ENCODE measurements around the gene TSC2.

Gene TSC2

GRCh38 chr16:2037647-2038381 is 10.0 kb upstream of the TSC2 start:
- no peak for DNase-seq (ENCODE audit: insufficient read length, low spot score)
- TF ChIP-seq, protein P1, sequence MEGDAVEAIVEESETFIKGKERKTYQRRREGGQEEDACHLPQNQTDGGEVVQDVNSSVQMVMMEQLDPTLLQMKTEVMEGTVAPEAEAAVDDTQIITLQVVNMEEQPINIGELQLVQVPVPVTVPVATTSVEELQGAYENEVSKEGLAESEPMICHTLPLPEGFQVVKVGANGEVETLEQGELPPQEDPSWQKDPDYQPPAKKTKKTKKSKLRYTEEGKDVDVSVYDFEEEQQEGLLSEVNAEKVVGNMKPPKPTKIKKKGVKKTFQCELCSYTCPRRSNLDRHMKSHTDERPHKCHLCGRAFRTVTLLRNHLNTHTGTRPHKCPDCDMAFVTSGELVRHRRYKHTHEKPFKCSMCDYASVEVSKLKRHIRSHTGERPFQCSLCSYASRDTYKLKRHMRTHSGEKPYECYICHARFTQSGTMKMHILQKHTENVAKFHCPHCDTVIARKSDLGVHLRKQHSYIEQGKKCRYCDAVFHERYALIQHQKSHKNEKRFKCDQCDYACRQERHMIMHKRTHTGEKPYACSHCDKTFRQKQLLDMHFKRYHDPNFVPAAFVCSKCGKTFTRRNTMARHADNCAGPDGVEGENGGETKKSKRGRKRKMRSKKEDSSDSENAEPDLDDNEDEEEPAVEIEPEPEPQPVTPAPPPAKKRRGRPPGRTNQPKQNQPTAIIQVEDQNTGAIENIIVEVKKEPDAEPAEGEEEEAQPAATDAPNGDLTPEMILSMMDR (IDR thresholded peaks at IDR 0.05; ENCODE audit: insufficient read depth, missing control alignments) = no peak
- FAIRE-seq = no peak

DNA sequence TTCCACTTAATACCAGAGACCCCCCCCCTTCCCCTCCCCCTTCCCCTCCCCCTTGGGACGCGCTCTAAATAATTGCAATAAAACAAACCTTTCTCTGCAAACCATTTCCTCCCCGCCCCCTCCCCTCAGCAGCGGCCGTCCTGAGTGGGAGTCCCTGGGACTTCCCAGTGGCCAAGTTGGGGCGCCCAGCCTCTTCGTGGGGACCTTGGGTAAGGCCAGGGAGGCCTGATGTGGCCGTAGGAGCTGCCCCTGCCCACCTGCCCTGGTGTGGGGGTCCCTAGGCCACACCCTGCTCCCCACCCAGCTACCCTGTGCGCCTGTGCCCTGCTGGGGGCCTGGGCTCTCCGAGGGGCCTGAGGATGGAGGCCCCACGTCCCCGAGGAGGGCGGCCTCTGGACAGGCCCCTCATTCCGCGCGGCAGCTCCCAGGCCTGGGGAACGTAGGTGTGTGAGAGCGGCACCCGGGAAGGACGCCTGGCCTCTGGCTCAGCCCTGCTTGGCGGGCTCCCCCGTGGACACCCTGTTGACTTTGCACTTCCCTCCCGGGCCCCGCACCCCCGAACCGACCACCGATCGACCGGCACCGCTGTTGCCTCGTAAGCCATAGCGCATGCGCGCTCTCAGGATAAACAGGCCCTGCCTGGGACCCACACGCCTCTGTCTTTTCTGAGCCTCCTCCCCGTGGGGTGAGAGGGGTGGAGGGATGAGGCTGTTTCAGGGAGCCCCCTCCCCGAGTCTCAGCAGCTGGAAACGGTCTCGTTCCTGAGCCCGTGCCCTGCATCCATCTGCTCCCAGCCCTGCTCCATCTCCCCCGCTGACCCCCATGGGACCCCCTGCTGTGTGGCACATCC is 9.2 kb upstream of the TSC2 start:
- TF ChIP-seq, protein P1 (IDR thresholded peaks at IDR 0.05; ENCODE audit: insufficient read depth, missing control alignments) = no peak
- no peak for DNase-seq (ENCODE audit: insufficient read length, low spot score)
- FAIRE-seq = no peak

DNA sequence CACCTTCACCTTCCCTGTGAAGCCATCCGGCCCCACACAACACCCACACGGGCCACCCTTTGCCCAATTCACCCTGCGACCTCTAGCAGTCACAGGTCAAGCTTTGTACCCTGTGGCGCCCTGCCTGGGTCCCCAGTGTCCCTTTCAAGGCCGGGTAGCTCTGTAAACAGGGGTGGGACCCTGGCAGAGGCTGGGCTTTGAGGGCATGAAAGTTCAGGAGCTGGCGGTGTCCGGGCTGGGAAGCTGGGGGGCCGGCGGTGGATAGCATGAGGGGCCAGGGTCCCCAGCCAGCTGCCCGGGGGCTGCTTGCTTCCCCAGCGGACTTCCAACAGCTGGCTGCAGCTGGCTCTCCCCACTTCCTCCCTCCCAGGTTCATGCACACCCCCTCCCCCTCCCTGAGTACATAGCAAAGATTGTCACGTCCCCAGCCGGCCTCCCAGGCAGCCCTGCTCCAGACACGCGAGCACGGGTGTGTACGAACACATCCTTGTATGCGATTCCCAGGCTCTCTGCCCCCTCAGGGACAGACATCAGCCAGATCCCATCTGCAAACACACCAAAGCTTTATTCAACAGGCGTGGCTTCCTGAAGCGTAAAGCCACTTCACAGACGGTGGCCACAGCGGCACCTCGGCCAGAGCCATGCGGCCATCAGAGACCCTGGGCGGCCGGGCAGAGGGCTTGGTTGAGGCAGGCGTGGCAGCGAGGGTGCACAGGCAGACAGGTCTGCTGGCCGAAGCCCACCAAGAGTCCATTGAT is 8.3 kb upstream of the TSC2 start:
- DNase-seq (ENCODE audit: insufficient read length, low spot score) = no peak
- no peak for FAIRE-seq
- TF ChIP-seq, protein P1 (IDR thresholded peaks at IDR 0.05; ENCODE audit: insufficient read depth, missing control alignments) = no peak

DNA sequence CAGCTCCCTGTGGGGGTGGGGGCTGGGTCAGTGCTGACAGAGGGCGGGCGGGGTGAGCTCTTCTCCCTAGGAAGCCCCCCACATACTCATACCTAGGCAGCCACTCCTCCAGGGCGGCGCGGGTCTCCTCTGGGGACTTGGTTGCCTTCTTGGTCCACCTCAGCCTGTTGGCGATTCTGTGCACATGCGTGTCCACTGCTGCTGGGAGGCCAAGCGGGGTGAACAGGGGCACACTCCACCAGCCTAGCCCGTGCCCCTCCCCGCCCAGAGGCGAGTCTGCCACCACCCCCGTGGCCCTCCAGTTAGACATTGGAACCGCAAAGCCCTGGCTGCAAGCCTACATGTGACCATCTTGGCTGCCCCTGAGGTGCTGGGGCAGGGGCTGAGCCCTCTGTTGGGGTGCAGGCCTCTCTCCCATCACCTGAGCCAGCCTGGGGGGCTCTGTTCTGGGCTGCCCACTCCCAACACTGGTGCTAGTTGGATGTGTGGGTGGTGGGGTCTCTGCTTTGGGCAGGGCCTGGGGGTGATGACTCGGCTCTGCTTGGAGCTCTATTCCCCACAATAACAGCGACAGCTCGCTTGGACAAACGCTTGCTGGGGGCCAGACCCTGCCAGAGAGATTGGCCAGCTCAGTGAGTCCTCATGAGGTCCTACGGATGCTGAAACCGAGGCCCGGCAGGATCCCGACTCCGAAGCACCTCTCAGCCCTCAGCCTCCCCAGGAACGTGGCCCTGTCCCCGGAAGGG is 7.6 kb upstream of the TSC2 start:
- TF ChIP-seq, protein P1 (IDR thresholded peaks at IDR 0.05; ENCODE audit: insufficient read depth, missing control alignments) = no peak
- FAIRE-seq = no peak
- no peak for DNase-seq (ENCODE audit: insufficient read length, low spot score)

- FAIRE-seq (no peak), DNase-seq (ENCODE audit: insufficient read length, low spot score) (no peak)
- TF ChIP-seq, protein P1 (IDR thresholded peaks at IDR 0.05; ENCODE audit: insufficient read depth, missing control alignments) = no peak
These were observed 6.8 kb upstream of the TSC2 start for GRCh38 chr16:2040787-2041522.

Measured in D721Med (cell line).